Coronary artery (tissue), 2 donors: ENCODE measurements around the gene GDAP1L1.

Source experiments
- DNase-seq: peaks from one replicate; pipeline ENCODE4 v3.0.0-alpha.2; 2017; ENCODE audit warnings: low spot score
- H3K27ac ChIP-seq, 2 donors: fragments of 200-600 bp; sonication (generic); one replicate each; pipeline ENCODE4 v1.5.1; 2016 to 2019
- H3K4me3 ChIP-seq: fragments of 200-600 bp; sonication (generic); 2 replicates; pipeline ENCODE4 v1.5.1; 2016; ENCODE audit warnings: mild to moderate bottlenecking, moderate library complexity
- CTCF ChIP-seq: fragments of 200-600 bp; sonication (generic); IDR thresholded peaks from one replicate; pipeline ENCODE4 v1.5.1; 2019; ENCODE audit warnings: antibody characterized with exemption

GDAP1L1 gene

GRCh38 chr20:44241796-44242195, 5.3 kb upstream of the GDAP1L1 start:
- Histone ChIP-seq H3K27ac (no peak overlapping the region), H3K4me3 (no peak overlapping the region)
- DNase-seq = no peak
- no peak for TF ChIP-seq CTCF

GRCh38 chr20:44245977-44246376, 1.1 kb upstream of the GDAP1L1 start:
- DNase-seq = no peak
- H3K27ac ChIP-seq = no peak overlapping the region
- no peak overlapping the region for H3K4me3 ChIP-seq
- no peak for TF ChIP-seq CTCF

- DNase-seq = no peak
- H3K27ac ChIP-seq = no peak overlapping the region
- TF ChIP-seq CTCF = no peak
Measured at GRCh38 chr20:44247586-44248409, 690 bp downstream of the GDAP1L1 start.

GRCh38 chr20:44248410-44248759, 1.3 kb downstream of the GDAP1L1 start:
- H3K27ac ChIP-seq = no peak overlapping the region
- H3K4me3 ChIP-seq = no peak overlapping the region
- DNase-seq = no peak
- TF ChIP-seq CTCF = no peak

More at GRCh38 chr20:44247586-44248409, 690 bp downstream of the GDAP1L1 start:
- H3K4me3 ChIP-seq = peak overlapping the region; percentile 63

- Histone ChIP-seq H3K4me3 (no peak overlapping the region), H3K27ac (no peak overlapping the region)
- no peak for DNase-seq
- TF ChIP-seq CTCF = no peak
Measured at GRCh38 chr20:44251284-44251683, 4.2 kb downstream of the GDAP1L1 start.

- Histone ChIP-seq H3K27ac (no peak overlapping the region), H3K4me3 (no peak overlapping the region)
- TF ChIP-seq CTCF = no peak
- no peak for DNase-seq
Measured at GRCh38 chr20:44253528-44253927, 6.4 kb downstream of the GDAP1L1 start.

- H3K27ac ChIP-seq = no peak overlapping the region
- TF ChIP-seq CTCF = no peak
- no peak overlapping the region for H3K4me3 ChIP-seq
- no peak for DNase-seq
Measured at GRCh38 chr20:44254073-44254472, 7.0 kb downstream of the GDAP1L1 start.
